IPS-NIHi7 (cell line): ENCODE measurements around the gene OTOF.
A peak's percentile ranks its signal among the peaks of the same experiment; 100 is the strongest.

ENCODE experiments used
- DNase-seq: peaks from one replicate; pipeline ENCODE4 v3.0.0; 2012; ENCODE audit warnings: mixed read lengths; ENCODE audit errors: extremely low spot score

Gene OTOF

DNA sequence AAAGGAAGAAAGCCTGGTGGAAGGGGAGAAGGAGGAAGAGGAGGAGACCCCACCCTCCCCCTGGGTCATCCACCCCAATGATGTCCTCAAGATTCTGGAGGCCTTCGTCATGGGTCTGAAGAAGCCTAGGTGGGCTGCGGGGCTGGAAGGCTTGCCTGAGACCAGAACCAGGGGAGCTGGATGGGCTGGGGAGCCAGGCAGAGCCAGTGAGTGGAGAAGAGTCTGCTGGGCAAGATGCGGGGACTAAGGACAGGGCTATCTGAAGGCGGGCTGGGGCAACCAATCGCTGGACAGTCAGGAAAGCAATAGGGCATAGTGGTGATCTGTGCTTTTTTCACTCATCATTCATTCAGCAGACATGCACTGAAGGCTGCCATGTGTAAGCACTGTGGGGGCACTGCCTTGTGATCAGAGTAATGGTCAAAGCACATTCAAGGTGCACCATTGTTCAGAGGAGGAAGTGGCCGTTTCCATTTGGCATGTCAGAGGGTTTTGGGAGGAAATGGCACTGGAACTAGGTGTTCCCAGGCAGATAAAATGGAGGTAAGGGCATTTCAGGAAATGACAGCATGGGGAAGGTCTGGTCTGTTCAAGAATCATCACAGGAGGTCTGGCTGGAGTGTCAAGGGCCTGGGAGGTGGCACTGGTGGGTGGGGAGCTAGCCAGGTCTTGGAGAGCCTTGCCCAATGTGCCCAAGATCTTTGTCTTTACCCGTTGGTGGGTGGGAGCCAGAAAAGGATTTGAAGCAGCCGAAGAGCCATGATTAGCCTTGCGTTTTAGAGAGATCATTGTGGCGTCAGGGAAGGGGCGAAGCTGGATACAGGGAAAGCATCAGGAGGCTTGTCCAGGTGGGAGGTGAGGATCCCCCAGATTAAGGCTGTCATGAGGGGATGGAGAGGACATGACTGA, 24.2 kb downstream of the OTOF start:
- no peak for DNase-seq

DNA sequence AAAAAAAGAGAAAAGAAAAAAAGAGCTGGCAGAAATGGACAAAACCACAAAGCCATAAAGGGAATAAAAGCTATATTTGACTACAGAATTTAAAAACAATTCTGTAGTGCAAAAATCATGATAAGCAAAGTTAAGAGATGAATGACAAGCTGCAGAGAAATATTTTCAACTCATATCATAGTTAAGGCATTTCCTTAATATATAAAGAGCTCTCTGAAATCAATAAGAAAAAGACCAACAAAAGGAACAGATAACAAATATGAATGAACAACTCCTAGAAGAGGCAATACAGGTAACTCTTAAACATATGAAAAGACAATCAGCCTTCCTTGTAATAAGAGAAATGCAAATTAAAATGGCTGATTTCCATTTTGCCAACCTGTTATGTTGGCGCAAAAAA, 26.2 kb downstream of the OTOF start:
- no peak for DNase-seq

DNA sequence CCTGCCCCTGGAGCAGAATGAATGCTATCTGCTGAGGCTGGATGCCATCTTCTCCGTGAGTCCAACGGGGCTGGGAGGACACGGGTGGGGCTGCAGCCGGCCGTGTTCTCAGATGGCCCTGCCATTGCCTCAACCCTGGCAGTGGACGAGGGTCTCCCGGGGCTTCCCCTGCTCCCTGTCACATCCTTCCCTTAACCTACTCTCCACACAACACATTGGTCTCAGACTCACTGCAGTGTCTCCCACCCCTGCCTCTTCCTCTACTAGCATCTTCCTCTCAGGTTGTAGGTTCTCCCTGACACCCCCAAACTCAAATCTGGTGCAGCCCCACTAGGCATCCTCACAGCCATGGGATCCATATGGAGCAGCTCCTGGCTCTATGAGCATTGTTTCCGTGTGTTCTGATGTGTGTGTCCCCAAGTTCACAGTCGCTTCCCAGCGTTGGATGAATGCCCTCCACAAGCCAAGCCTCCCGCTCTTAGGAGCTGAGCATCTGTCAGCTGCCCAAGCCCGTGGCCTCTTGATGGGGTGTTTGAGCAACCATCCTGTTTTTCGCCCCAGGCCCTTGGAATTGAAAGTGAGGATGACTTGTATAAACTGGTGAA, 27.8 kb downstream of the OTOF start:
- DNase-seq, result no peak

DNA sequence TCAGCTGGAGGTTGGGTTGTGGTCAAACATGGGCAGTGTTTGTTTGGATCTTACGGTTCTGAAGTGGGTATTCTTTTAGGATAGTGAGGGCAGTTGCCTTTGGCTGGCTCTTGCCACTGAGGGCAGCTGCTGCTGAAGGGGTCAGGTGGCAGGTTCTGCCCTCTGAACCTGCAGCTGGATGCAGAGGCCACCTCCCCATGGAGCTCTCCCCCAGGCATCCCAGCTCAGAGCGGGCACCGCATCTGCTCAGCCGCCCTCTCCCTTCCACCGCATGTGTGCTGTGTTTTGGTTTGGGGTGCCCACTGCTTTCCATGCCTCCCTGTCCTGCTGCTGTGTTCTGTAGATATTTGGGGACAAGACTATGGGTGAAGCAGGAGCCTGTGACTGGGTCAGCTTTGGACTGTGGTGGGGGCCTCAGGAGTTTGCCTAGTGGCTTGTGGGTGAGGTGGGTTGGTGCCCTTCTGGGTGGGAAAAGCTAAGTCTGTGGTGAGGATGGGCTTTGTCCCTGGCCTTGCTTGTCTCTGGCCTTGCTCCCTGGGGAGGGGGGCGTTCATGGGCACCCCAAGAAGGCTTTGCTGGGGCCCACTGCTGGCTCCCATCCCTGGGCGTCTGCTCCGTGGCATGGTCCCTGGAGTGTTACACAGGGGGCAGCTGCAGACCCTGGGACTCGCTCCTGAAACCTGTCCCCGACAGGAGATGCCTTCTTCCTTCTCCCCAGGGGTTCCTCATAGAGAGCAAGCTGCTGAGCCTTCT, 28.5 kb downstream of the OTOF start:
- no peak for DNase-seq

DNA sequence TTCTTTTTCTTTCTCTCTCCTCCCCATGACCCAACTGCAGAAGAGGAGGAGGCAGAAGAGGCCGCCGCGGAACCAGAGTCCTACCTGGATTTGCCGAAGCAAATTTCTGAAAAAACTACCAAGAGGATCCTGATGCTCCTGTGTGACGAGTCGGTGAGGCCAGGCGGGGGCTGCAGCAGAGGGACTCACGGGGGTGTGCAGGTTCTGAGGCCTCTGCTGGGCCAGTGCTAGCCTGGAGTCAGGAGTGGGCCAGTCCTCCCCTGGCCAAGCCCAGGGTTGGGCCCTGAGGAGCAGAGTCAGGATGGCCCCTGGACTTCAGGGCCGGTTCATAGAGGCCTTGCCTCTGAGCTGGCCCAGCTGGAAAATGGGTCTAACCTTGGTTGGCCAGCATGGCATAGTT, 29.3 kb downstream of the OTOF start:
- DNase-seq, result no peak

DNA sequence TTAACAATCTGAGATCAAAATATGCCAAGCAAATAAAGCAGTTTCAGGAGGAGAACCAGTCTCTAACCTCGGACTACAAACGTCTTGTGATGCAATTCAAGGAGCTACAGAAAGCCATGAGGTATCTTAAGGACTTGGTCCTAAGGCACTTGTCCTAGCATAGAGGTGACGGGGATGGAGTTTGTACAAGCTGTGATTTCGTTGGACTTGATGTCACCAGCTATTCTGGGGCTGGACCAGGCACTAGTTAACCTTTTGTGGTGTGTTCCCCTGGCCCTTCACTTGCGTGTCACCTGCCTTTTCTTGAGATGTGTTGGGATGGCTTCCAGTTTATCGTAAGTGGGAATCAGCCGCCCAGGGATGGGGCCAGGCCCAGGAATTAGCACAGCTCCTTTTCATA, 33.7 kb downstream of the OTOF start:
- DNase-seq, result no peak

DNA sequence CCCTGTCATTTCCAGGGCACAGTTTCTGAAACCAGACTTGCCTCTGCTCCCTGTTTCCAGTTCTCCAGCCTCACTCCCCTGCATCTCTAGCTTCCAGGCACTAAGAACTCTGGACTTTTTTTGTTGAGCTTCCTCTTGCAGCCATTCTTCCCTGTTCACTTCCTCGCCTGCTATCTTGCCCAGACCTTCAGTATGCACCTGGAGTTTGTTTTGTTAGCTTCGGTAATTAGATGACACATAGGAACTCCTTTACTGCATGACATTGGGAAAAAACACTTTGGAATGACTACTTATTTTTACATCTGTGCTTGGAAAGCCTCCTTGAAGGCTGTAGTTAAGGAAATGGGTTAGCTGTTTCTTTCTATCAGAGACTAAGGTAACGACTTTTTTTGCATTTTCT, 35.2 kb downstream of the OTOF start:
- DNase-seq, result no peak

DNA sequence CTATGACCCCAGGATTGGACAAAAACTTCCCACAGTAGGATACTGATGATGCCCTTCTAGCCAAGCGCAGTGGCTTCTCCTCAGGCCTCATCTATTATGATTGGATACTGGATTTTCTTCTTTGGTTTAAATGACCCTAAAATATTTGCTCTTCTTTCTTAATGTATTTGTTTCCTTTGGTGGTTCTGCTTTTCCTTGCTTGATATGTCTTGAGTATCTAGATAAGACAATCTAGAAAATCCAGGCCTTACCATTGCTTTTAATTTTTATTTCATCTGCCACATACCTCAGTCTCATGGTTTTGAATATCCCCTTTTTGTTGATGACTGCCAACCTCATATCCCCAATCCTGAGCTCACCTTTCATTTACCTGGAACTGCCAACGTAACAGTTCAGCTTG, 35.6 kb downstream of the OTOF start:
- no peak for DNase-seq

DNA sequence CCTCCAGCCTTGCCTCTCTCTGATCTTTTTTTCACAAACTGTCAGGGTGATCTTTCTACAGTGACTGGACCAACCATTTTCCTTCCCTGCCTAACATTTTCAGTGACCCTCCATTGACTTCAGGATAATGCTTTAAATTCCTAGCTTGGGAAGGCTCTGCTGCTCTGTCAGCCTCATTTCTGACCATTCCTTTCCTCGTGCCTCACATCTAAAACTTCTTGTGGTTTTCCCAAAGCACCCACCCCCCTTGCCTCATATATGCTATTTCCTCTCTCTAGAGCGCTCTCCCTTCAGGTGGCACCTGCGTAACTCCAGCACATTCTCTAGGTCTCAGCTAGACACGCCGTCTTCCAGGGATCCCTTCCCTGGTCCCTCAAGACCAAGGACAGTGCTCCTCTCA, 39.0 kb downstream of the OTOF start:
- no peak for DNase-seq

DNA sequence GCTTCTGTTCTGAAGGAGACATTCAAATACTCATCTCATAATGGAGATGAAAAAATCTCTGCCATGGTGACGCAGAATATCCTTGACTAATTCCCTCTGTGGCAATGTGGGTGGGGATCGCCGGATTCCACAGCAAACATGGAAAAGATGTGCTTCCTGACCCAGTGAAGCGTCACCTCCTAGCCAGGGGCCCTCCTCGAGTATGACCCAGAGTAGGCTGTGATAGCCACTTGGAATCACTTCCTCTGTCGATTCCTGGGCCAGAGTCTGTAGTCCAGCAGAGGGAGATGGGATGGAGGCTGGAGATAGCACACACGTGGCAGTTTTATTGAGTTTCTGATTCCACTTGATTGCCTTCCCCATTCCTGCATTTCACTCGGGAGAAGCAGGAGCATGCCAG, 39.4 kb downstream of the OTOF start:
- no peak for DNase-seq

DNA sequence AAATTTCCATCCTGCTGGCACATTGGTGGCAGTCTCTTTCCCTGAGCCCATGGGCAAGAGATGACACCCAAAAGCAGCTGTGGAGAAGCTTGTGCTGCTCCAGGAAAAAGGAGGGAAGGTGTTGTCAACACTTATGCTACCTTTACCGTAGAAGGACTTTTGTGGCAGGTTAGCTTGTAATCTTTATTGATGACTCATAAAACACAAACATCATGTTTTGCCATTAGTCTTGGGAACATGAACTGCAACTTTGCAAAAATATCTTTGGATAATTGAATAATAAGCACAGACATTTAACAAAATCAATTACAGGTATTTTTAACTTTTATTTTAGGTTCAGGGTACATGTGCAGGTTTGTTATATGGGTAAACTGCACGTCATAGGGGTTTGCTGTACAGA, 42.8 kb downstream of the OTOF start:
- no peak for DNase-seq

DNA sequence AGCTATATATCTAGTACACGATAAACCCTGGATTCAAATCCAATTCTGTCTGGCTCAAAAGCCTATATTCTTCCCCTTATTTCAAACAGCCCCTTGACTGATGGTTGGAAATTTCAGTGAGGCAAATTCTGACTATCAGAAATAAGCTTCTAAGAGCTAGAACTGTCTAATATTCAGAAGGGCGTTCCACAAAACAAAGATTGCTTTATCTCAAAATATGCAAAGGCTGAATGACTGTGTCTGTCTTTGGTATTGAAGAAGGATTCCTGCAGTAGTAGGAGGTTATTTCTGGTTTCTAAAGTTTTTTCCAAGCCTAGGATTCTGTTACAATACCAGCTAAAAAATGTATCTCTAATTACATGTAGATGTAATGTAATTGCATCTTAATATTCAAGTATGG, 45.1 kb downstream of the OTOF start:
- no peak for DNase-seq

DNA sequence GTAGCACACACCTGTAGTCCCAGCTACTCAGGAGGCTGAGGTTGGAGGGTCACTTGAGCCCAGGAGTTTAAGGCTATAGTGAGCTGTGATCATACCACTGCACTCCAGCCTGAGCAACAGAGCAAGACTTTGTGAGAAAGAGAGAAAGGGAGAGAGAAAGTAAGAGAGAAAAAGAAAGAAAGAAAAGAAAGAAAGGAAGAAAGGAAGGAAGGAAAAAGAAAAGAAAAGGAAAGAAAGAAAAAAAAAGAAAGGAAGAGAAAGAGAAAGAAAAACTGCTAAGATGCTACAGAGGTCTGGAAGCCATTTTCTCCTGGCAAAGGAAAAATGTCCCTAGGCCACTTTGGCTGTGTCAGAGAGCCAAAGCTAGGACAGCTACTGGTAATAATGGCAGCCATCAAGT, 45.6 kb downstream of the OTOF start:
- no peak for DNase-seq

DNA sequence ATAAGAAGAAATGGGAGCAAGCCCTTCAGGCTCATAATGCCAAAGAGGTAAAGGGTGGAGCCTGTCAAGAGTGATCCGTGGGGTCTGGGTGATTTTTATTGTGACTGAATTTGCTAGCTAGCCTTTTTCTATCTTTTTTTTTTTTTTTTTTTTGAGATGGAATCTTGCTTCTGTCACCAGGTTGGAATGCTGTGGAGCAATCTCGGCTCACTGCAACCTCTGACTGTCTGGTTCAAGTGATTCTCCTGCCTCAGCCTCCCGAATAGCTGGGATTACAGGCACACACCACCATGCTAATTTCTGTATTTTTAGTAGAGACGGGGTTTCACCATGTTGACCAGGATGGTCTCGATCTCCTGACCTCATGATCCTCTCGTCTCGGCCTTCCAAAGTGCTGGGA, 47.1 kb downstream of the OTOF start:
- DNase-seq, result no peak

DNA sequence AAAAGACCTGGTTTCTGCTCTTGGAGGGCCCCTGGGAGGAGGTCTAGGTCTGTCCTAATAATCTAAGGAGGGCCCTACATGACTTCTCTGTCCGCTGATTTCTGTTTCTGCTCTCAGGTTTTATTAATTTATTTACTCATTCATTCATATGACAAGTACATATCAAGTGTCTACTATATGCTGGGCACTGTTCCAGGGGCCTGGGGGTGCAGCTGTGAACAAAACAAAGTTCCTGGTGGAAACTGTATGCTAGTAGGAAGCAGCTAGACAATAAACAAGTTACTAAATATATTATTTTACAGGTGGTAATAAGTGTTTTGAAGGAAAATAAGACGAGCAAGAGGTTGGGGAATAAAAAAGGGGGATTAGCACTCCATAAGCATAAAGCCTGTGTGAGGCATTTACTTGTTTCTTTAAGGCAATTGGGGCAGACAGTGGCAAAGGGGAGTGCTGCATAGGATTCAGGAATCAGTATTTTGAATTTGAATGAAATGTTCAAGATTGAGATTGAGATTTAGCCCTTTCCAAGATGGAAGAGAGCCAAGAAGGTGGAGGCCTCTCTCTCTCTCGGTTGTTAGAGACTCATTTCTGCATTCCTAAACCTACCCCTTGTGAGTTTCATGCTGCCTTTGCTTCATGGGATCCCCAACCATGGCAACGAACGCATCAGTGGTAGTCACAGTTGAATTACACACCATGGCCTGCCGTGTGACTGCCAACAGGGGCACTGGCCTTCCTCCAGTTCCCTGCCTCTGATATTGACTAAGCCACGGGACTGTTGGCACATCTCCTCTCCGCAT, 47.9 kb downstream of the OTOF start:
- no peak for DNase-seq

DNA sequence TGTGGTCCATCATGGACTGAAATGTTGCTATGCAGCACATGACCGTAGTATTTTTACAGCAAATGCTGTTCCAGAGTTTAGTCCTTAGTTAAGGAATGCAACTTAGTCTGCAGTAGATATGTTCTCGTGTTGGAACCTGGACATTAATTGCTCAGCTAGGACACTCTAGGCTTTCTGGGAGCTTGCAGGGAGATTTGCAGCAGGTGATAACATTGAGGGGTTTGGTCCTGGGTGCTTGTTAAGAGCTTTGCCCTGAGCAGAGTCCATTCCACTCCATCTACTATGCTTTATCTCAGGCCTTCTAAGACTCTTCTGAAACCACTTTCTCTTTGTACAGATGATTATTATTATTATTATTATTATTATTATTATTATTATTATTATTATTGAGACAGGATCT, 49.1 kb downstream of the OTOF start:
- no peak for DNase-seq

DNA sequence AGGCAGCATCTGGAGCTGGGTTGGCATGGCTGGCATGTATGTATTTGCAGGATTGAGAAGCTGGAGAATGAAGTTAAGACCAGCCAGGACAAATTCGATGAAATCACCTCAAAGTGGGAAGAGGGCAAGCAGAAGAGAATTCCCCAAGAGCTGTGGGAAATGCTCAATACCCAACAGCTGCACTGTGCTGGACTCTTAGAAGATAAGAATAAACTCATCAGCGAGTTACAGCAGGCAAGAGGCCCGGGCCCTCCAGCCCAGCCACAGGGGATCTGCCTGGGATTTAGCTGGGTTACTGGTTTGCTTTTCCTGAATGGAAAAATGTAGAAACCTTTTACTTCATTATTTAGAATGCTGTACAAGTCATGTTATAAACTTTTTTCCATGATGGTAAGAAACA, 53.7 kb downstream of the OTOF start:
- no peak for DNase-seq

DNA sequence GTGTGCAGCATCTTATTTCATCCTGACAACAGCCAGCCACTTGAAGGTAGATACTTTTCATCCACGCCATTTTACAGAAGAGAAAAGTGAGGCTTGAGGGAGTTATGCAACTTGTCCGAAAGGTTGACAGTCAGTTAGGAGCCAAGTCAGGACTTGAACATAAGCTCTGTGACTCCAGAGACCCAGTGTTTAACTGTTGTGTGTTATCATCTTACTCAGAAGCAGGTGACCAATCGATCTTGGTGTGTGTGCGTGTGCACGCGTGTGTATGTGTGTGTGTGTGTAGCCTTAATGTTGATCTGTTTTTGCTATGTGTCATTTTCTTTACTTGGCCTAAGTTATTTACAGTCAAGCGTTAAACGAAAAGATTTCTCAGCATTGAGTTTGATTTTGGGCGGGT, 54.2 kb downstream of the OTOF start:
- DNase-seq, result no peak

DNA sequence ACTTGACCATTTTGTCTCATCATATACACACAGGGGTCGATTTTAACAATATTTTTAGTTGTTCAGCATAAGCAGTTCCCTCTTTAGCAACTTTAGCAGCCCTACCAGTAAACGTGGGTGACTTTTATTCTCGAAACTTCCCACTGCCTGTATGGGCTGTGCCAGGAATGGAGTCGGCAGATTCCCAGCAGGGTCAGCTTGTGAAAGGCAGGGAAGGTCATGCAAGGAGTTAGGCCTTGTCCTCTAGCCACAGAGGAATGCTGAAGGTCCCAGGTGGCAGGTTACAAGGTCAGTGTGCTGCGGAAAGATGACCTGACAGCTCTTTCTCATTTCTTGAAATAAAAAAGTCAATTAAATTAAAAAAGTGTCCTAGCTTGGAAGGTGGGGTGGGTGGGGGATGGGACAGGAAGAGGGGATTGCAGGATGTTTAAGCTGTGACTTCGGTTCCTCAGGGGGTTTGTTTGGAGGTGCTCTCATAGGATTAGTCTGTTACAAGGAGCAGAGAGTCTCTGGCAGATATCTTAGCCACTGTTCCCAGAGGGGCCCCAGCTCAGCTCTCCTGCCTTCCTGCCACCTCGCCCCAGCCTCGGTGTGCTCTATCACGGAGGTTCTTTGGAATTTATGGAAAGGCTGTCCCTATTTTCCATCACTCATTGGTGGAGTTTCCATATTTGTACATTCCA, 54.8 kb downstream of the OTOF start:
- DNase-seq, result peak; percentile 36

DNA sequence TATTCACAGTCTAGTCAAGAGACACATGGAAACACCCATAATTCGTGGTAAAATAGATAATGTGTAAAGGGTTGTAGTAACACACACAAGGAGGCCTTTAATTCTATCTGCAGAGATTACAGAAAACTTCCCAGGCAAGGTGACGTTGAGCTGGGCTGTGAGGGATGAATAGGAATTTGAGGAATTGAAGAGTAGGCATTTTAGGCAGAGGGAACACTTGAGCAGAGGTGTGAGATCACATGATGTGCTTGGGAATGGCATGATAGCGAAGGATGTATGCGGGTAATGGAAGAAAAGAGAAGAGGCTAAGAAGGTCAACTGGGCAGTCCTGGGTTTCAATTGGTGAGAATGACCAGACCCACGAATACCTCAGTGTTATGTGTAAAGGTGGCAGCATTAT, 56.0 kb downstream of the OTOF start:
- DNase-seq, result no peak

DNA sequence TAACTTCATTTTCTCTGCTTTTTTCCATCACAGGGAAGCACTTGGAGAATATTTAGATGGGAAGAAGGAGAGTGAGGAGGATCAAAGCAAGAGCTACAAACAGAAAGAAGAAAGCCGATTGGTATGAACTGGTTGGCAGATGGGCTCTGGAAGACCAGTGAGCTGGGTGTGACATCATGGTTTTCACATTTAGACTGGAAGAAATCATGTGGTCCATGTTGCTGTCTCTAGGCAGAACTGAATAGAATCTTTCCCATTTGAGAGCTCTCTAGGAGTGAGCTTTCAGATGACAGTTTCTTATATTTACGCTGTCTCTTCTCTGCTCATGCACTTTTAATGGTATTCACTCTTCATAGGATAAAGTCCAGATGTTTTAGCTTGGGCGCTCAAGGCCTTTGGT, 63.6 kb downstream of the OTOF start:
- DNase-seq, result no peak
